ENCODE measurements around the gene ADAMTS2.

ADAMTS2 gene

DNA sequence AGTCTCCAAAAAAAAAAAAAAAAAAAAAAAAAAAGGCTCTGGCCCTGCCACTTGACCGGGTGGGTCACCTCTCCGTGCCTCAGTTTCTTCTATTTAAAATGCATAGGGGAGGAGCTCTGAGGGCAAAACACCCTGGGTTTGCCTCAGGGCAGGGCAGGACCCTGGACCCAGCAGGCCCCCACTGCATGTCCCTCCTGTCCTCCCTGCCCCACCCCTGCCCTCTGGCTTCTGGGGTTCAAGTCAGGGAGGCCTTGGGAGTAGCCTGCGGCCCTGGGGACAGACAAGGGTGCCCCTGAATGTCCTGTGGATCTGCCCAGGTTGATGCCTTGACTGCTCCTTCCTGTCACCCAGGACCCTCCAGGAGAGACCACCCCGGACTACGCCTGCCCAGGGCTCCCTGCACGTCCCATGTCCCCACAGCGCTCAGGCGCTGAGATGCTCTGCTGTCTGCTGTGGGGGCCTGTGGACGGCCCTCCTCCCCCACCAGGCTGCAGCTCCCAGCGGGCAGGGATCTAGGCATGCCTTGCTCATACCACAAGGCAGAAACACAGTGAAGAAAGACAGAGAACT, 35.4 kb downstream of the ADAMTS2 start:
- no peak for ATAC-seq

DNA sequence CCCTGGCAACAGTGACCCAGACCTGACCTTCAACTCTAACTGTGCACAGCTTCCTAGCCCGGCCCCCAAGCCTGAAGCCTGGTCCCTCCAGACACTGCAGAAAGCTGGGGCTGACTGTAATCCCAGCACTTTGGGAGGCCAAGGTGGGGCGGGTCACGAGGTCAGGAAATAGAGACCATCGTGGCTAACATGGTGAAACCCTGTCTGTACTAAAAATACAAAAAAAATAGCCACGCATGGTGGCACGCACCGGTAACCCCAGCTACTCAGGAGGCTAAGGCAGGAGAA, 35.9 kb downstream of the ADAMTS2 start:
- no peak for ATAC-seq

DNA sequence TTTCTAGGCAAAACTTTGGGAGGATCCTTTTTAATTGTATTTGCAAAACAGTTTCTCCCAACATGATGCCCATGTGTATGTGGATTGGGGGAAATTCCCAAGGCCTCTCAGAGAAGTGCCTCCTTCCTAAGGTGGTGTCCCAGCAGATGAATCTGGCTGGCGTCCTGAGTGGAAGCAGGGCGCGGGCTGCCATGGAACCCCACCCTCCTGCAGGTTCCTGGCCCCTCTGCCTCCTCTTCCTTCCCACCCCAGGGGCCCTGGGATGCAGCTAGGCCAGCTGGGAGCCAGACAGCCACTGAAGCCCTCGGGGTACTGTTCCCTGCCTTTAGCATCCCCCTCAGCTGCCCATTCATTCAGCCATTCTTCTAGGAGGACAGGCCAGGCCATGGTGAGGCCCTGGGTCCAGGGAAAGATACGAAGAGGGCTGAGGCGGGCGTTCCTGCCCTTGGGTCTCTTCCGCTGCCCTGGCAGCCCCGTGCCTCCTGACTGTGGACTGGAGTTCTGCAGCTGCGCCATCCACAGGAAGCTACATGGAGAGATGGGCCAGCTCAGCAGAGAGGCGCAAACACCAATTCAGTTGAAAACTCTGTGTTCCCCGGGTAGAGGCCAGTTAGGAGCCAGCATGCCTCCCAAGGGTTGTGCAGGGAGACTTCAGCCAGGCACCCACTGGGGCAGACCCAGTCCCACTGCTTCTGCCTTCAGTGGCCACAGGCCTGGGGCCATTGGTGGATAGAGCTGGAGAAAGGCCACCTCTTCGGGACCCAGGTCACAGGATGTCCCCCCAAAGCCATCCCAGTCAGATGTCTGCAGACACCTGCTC, 36.5 kb downstream of the ADAMTS2 start:
- no peak for ATAC-seq

DNA sequence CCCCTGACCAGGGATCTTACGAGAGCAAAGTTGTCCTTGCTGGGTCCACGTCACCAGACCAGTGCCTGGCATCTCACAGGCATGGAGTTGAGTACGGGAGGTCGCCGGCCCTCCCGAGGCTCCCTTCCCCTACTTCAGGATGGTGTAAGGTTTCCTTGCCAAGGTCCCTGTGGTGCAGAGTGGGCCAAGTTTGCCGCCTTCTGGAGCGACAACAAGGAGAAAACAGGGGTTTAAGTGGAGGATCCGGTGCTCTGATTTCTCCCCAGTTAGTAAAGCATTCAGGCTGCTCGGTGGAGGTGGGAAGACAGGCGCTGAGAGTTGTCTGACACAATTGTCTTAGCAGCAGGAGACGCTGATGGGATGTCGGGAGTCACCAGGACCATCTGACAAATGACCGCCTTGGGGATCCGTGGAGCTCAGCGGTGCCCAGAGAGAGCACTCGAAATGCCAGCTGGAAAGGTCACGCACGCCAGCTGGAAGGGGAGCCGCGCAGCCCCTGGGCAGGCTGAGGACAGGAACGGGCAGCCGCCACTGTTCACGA, 37.3 kb downstream of the ADAMTS2 start:
- no peak for ATAC-seq

DNA sequence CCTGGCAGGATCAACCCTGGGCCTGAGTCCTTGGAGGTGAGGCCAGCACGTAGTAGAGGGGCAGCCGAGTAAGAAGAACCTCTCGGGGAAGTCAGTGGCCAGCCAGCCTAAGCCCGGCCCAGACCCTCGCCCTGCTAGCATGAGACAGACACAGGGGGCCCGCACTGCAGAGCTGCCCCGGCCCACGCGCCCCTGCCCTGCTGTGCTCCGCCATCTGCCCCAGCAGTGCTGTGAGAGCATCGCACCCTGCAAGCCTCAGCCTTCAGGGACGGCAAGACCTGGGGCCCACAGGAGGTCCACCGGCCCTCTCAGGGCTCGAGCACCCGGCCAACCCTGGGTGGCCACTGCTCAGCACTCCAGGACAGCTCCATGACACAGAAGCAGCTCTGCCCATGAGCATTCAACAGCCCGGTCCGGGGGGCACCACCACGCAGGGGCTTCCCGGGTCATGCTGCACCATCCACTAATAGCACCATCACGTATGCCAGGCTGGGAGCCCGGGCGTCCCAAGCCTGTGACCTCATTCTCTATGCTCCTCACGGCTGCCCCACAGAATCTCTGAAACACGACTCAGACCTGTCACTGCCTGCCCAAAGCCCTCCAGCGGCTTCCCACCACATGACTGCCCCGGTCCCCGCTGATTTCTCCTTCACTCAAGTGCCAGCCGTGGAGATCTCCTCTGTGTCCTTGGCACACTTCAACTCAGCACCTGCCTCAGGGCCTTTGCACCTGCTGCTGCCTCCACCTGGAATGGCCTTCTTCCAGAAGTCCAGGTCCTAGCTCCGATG, 38.1 kb downstream of the ADAMTS2 start:
- ATAC-seq: no peak

DNA sequence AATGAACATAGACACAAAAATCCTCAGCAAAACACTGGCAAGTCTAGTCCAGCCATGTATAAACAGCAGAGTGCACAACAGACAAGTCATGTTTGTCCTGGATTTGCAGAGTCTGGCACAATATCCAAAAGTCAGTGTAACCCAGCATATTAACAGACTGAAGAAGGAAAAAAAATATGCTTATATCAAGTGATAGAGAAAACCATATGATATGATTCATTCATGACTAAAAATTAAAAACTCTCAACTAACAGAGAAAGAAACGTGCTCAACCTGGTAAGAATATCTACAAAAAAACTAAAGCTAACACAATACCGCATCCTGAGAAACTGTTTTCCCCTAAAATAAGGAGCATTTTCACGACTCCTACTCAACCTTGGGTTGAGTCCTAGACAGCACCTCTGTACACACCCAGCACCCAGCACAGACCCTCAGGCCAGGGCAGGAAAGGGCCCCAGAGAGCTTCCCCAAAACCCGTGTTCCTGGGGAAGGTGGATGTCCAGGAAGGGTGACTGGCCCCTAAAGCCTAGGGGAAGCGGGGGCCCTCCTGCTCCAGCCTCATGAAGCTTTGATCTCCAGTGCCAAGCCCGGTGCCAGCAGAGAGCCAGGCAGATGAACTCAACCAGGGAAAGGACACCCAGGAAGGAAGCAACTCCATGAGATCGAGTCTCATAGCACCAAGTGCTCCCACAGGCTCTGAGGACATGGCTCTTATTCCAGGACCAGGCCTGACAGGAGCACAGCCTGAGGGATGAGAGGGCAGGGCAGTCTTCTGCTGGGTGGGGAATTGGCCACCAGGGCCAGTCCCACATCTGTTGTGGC, 38.9 kb downstream of the ADAMTS2 start:
- no peak for ATAC-seq

DNA sequence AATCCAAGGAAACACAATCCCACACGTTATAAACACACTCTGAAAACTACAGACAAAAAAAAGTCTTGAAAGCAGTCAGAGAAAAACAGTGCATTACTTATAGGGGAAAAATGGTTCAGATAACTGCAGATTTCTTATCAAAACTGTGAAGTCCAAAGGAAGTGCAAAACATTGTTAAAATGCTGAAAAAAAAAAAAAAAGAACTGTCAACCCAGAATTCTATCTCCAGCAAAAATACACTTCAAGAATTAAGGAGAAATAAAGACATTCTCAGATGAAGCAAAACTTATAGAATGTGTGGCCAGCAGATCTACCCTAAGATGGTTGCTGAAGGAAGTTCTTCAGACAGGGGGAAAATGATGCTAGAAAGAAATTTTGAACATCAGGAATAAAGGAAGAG, 40.4 kb downstream of the ADAMTS2 start:
- no peak for ATAC-seq

DNA sequence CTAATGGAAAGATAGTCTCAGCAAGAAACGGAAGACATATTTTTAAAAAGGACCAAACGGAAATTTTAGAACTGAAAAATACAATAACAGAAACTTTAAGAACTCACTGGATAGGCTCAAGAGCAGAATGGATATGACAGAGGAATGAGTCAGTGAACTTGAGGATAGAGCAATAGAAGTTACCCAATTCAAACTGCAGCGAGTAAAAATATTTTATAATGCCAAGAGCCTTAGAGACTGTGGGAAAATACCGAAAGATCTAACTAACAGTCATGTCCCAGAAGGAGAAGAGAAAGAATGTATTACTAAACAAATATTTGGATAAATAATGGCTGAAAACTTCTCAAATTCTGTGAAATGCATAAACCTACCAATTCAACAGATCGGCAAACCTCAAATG, 40.8 kb downstream of the ADAMTS2 start:
- ATAC-seq: no peak

DNA sequence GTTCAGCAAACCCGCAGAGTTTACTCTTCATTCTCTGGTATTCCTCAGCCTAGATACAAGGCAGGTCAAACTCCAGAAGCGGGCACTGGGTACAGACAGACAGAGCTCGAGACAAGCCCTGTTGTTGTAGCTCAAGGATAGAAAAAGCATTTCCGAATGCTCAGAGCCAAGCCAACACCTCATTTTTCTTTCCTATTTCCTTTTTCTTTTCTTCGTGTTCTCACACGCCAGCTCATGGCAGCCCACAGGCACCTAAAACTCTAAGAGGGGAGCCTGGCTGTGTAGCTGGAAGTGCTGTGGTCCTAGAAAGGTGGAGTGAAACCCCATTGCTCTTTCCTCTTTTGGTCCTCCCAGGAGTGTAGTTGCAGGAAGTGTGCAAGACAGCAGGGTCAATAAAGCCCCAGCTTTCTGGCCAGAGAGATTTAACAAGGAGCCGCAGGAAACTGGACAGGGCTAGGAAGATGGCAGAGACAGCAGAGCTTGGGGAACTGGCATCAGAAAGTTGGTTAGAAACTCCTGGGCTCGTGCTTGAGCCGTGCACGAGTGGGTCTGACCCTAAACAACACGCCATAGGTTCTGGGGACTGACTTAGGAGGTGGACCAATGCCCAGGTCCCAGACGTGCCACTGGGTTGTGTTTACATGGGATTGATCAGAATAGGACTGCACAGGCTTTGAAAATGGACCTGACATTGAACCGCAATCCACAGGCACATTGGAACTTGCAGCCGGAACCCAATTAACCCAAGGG, 41.6 kb downstream of the ADAMTS2 start:
- no peak for ATAC-seq

DNA sequence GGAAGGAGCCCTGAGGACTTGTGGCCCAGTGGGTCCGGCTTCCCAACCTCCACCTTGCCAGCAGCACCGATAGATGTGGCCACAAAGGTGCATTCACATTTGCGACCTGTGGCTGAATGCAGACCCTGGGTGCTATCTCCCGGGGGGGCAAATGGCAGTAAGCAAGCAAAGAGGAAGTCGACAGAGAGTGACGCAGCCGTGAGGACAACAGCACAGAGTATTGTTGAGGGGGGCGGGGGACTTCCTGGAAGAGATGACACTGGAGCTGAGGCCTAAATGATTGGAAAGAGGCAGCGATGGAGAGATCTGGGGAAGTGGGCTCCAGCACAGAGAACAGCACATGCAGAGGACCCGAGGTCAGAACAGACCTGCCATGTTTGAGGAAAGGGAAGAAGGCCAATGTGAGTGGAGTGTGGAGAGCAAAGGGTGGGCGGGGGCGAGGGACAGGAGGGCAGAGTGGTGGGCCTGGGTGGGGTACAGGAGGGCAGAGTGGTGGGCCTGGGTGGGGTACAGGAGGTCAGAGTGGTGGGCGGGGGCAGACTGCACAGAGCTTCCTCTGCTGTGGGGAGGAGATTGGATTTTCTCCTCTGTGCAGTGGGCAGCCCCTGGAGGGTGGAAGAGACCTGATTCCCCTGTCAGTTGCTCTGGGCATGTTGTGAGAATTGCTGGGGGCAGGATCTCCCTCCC, 42.6 kb downstream of the ADAMTS2 start:
- no peak for ATAC-seq

DNA sequence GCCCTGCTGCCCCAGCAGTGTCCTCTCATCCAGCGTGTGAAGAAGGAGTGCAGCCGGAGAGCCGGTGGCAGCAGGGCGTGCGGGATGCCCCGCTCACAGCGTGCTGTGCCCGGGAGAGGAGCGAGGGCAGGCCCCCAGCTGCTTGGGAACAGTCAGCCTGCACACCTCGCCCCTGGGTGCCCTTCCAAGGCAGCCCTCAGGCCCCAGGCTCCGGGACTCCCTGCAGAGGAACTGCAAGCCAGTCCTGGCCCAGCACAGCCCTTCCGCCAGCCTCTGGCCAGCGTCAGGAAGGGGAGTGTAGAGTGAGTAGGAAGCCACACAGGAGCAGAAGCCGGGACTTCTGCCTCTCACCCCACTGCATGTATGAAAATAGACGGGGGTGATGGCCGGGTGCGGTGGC, 43.5 kb downstream of the ADAMTS2 start:
- ATAC-seq: no peak

DNA sequence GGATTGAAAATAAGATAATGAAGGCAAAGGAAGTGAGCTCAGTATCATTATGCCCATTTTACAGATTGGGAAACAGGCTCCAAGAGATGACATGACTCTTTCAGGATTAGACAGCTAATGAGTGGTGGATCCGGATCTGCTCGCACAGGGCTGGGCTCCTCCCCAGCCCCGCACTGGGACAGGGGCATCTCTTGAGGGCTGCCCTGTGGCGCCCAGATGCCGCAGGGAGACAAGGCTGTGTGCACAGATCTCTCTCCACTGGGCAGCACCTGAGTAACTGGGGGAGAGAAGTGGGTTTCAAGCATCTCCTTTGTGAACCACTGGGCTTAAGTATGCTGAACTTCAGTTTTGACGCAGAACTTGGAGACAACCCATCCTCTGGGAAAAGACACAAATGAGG, 43.9 kb downstream of the ADAMTS2 start:
- ATAC-seq: no peak

DNA sequence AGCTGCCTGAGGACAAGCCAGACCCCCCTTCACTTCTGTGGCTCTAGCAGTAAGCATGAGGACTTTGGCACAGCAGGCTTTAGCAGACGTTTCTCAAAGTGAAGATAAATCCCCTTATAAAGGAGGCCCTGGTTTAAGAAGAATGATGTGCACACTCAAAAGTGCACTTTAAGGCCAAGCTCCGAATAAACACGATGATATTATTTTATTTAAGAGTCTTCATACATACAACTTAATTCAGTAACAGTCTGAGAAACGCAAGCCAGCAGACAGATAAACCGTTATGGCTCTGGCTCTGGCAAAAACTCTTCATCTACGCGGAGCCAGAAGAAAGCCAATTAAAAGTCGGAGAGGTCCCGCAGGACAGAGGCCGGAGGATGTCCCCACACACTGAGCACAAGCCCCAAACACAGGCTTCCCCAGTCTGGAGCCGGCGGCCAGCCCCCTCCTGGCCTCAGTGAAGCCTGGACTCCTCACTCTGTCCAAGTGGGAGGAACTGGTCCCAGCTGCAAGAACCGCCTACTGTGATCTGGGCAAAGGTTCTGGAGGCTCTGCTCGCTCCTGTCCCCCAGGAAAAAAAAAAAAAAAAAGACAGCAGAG, 44.6 kb downstream of the ADAMTS2 start:
- ATAC-seq: no peak

DNA sequence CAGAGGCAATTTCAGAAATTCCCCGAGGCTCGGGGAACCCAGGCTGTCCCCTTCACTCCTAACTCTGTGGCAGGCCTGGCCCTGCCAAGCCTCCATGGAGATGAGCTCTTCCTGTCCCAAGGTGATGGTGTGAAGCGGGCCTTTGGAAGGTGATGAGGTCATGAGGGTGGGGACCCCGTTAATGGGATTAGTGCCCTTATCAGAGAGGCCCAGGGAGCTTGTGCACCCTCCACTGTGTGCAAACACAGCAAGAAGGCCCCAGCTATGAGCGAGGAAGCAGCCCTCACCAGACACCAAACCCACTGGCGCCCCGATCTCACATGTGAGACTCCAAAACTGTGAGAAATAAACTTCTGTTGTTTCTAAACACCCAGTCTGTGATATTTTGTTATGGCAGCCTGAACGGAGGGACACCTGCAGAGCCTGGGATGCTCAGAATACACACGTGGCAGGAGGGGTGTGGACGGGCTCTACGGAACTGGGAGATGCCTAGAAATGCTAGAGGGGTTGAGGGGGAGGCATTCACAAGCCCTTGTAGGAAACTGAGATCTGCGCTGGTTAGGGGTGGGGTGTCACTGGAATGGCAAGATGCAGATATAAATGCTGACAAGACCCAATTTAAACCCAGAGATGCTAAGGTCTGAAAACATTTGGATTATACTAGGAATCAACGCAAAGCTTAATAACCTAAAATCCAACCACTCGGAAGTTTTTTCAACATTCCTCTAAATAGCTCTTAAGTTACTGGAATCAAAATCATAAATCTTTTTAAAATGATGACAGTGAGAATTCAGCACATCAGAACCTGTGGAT, 46.9 kb downstream of the ADAMTS2 start:
- ATAC-seq: no peak

DNA sequence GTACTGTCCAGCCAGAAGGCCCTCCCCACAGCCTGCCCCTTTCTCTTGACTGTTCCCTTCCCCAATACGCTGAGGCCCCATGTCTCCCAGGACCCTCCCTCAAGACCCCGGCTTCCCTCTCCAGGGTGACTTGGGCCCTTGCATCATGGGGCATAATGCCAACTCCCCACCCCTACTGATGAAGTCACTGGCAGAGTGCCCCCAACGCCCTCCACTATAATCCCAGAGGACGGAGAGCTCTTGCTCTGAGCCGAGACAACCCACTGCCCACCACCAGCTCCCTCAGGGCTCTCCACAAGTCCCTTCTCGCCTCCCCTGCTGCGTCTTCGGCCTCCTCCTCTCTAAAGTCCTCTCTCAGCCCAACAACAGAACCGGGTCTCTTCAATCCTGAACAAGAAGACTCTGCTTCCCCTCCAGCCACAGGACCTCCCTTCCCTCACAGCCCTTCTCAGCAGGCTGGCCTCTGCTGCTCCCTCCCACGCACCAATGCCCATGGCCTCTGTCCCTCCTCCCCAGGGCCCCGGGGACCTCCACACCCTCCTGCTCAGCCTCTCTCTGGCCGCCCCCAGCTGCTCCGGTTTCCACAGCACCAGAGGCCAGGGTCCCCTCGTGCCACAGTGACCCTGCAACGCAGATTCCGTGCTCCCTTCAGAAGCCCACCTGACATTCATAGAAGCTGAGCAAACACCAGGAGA, 47.6 kb downstream of the ADAMTS2 start:
- ATAC-seq: no peak

DNA sequence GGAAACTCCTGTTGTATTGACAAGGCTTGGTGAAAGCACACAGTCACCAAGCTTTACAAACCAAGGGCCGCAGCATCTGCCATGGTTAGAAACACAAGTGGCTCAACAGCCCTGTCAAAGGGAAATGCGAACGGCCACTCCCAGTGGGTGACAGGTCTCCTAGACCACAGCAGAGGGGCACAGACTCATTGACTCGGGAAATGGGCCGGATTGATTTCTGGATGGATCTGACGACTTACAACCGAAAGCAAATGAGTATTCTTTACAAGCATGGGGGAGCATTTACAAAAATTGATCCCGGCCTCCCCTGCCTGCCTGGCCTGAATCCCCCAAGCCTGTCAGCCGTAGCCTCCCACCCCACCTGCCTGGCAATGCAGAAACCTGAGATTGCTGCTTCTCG, 48.2 kb downstream of the ADAMTS2 start:
- ATAC-seq: no peak

DNA sequence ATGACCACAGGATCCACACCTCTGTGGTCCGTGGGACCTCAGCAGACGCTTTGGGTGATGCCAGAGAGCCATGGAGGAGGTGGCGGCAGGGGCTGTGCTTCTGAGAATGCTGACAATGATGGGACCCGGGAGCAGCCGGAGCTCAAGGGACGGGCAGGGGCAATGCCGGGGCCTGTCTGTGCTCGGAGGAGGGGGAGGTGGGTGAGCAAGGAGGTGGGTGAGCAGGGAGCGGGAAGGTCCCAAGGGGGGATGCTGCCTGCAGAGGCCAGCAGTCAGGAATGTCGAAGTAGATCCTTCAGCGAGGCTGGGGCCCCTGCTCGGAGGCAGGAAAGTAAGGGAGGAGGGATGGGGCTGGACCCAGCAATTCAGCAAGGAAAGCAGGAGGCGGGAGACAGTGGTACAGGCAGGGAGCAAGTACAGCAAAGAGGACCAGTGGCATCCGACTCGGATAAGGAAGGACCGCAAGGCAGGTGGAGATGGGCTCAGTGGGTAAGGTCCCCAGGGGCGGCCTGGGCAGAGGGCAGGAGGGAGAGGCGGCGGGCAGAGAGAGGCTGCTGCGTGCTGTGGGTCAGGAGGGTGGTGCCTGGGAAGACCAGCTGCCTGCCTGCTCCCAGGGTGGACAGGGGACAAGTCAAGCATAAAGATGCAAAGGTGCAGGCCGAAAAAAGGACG, 49.0 kb downstream of the ADAMTS2 start:
- ATAC-seq: no peak

DNA sequence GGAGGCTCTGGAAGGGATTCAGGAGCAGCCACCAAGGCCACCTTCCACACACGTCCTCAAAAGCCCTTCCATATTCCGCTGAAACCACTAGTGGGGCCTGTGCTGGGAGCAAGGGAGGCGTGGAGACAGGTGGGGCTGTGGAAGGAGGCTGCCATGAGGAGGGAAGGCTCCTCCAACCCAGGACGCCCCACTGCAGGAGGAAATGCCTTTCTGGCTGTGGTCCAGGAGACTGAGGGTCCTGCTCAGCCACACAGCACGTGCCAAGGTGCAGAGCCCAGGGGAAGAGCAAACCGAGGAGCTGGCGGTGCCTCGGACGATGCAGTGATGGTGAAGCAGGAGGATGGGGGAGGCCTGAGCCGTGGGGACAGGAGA, 49.5 kb downstream of the ADAMTS2 start:
- ATAC-seq: no peak
